H9 (cell line): Measurements from ENCODE around the gene DHX30. TPM values are rescaled to one million over a fixed set of nuclear protein-coding genes. Genes with fewer than 3 reads are reported as not detected.
A peak's percentile ranks its signal among the peaks of the same experiment; 100 is the strongest.

ENCODE experiments used
- DNase-seq: peaks from one replicate; pipeline ENCODE4 v3.0.0-alpha.2; 2017
- H2AFZ ChIP-seq: one replicate; pipeline ENCODE4 v1.6.1; 2013; ENCODE audit warnings: mild to moderate bottlenecking, low read length, control low read depth, moderate library complexity
- H2AK5ac ChIP-seq: 2 replicates; pipeline ENCODE4 v1.6.1; 2013; ENCODE audit warnings: low read length, control low read depth, mixed read lengths; ENCODE audit not compliant: insufficient read length
- H2BK120ac ChIP-seq: one replicate; pipeline ENCODE4 v1.6.1; 2013; ENCODE audit warnings: low read depth, mild to moderate bottlenecking, low read length, control low read depth, inconsistent platforms; ENCODE audit not compliant: poor library complexity, severe bottlenecking
- H2BK12ac ChIP-seq: 2 replicates; pipeline ENCODE4 v1.6.1; 2013; ENCODE audit warnings: low read length, control low read depth, mixed read lengths, low read depth; ENCODE audit not compliant: insufficient read length
- H2BK15ac ChIP-seq: 2 replicates; pipeline ENCODE4 v1.6.1; 2013; ENCODE audit warnings: low read depth, low read length, control low read depth
- H2BK20ac ChIP-seq: one replicate; pipeline ENCODE4 v1.6.1; 2013; ENCODE audit warnings: low read depth, mild to moderate bottlenecking, low read length, control low read depth, inconsistent platforms; ENCODE audit not compliant: poor library complexity, severe bottlenecking
- H2BK5ac ChIP-seq: 2 replicates; pipeline ENCODE4 v1.6.1; 2013; ENCODE audit warnings: low read length, control low read depth, mixed read lengths; ENCODE audit not compliant: insufficient read length
- H3K14ac ChIP-seq: 2 replicates; pipeline ENCODE4 v1.6.1; 2013; ENCODE audit warnings: low read length, control low read depth; ENCODE audit not compliant: insufficient read depth
- H3K18ac ChIP-seq: 2 replicates; pipeline ENCODE4 v1.6.1; 2013; ENCODE audit warnings: low read depth, mild to moderate bottlenecking, mixed read lengths, low read length, control low read depth; ENCODE audit not compliant: insufficient read length
- H3K23ac ChIP-seq: 2 replicates; pipeline ENCODE4 v1.6.1; 2013; ENCODE audit warnings: low read length, control low read depth, mixed read lengths, low read depth; ENCODE audit not compliant: insufficient read length
- H3K23me2 ChIP-seq: 2 replicates; pipeline ENCODE4 v1.6.1; 2013; ENCODE audit warnings: low read depth, mild to moderate bottlenecking, mixed read lengths, low read length, control low read depth; ENCODE audit not compliant: insufficient read length, poor library complexity, severe bottlenecking
- H3K27ac ChIP-seq: 2 replicates; pipeline ENCODE4 v1.5.1; 2013; ENCODE audit warnings: low read length, control low read depth, mixed read lengths, low read depth; ENCODE audit not compliant: insufficient read length
- H3K27me3 ChIP-seq: 2 replicates; pipeline ENCODE4 v1.6.1; 2013; ENCODE audit warnings: low read length, control low read depth, inconsistent platforms; ENCODE audit not compliant: insufficient read depth
- H3K4ac ChIP-seq: 2 replicates; pipeline ENCODE4 v1.6.1; 2013; ENCODE audit warnings: low read depth, mild to moderate bottlenecking, control low read depth, inconsistent platforms, low read length, moderate library complexity
- H3K4me1 ChIP-seq: 2 replicates; pipeline ENCODE4 v1.6.1; 2013; ENCODE audit warnings: low read length, control low read depth, inconsistent platforms; ENCODE audit not compliant: insufficient read depth
- H3K4me2 ChIP-seq: 2 replicates; pipeline ENCODE4 v1.6.1; 2013; ENCODE audit warnings: low read length, control low read depth, mixed read lengths; ENCODE audit not compliant: insufficient read length, insufficient read depth
- H3K56ac ChIP-seq: 2 replicates; pipeline ENCODE4 v1.6.1; 2013; ENCODE audit warnings: low read depth, mild to moderate bottlenecking, mixed read lengths, low read length, control low read depth; ENCODE audit not compliant: insufficient read length
- H3K79me1 ChIP-seq: 2 replicates; pipeline ENCODE4 v1.6.1; 2013; ENCODE audit warnings: low read depth, mild to moderate bottlenecking, moderate library complexity, low read length, control low read depth, inconsistent platforms; ENCODE audit not compliant: insufficient read depth, poor library complexity, severe bottlenecking
- H3K79me2 ChIP-seq: 2 replicates; pipeline ENCODE4 v1.6.1; 2013; ENCODE audit warnings: low read length, control low read depth, inconsistent platforms; ENCODE audit not compliant: insufficient read depth
- H3K9ac ChIP-seq: 2 replicates; pipeline ENCODE4 v1.6.1; 2013; ENCODE audit warnings: low read length, control low read depth, mixed read lengths; ENCODE audit not compliant: insufficient read length; ENCODE audit errors: extremely low read depth
- H3K9me3 ChIP-seq: one replicate; pipeline ENCODE4 v1.6.1; 2013; ENCODE audit warnings: low read depth, low read length, inconsistent platforms; ENCODE audit not compliant: control insufficient read depth
- H3T11ph ChIP-seq: one replicate; pipeline ENCODE4 v1.6.1; 2013; ENCODE audit warnings: mild to moderate bottlenecking, low read length, control low read depth, inconsistent platforms
- H4K20me1 ChIP-seq: one replicate; pipeline ENCODE4 v1.6.1; 2013; ENCODE audit not compliant: control insufficient read depth, insufficient read length, insufficient read depth
- H4K5ac ChIP-seq: 2 replicates; pipeline ENCODE4 v1.6.1; 2013; ENCODE audit warnings: low read depth, mild to moderate bottlenecking, mixed read lengths, low read length, control low read depth; ENCODE audit not compliant: insufficient read length
- H4K8ac ChIP-seq: replicated peaks from 2 replicates; pipeline ENCODE4 v1.6.1; 2013; ENCODE audit warnings: low read length, control low read depth, mixed read lengths, low read depth; ENCODE audit not compliant: insufficient read length
- H4K91ac ChIP-seq: 2 replicates; pipeline ENCODE4 v1.6.1; 2013; ENCODE audit warnings: low read depth, mild to moderate bottlenecking, moderate library complexity, mixed read lengths, low read length, control low read depth; ENCODE audit not compliant: insufficient read length
- H3K27ac Mint-ChIP-seq, 3 experiments: 2 replicates in 2 of 3; 3 replicates in 1 of 3; pipeline ENCODE4 v1.8.0; 2020 to 2021; ENCODE audit warnings: mixed read lengths in 3 of 3, mild to moderate bottlenecking in 1 of 3, moderate library complexity in 1 of 3
- H3K27me3 Mint-ChIP-seq: 2 replicates; pipeline ENCODE4 v1.8.0; 2021; ENCODE audit warnings: low read depth, mild to moderate bottlenecking, moderate library complexity, mixed read lengths
- H3K36me3 Mint-ChIP-seq, 3 experiments: 2 replicates in 2 of 3; 3 replicates in 1 of 3; pipeline ENCODE4 v1.8.0; 2020 to 2021; ENCODE audit warnings: low read depth in 3 of 3, mixed read lengths in 3 of 3; ENCODE audit not compliant: insufficient read depth in 1 of 3
- H3K4me1 Mint-ChIP-seq, 2 experiments: 2 replicates each; pipeline ENCODE4 v1.8.0; 2020; ENCODE audit warnings: mixed read lengths in 2 of 2
- H3K4me3 Mint-ChIP-seq, 2 experiments: 2 replicates in 1 of 2; 3 replicates in 1 of 2; pipeline ENCODE4 v1.8.0; 2020 to 2021; ENCODE audit warnings: mild to moderate bottlenecking in 2 of 2, mixed read lengths in 2 of 2, moderate library complexity in 1 of 2
- H3K9me3 Mint-ChIP-seq, 2 experiments: 2 replicates in 1 of 2; 3 replicates in 1 of 2; pipeline ENCODE4 v1.8.0; 2020; ENCODE audit warnings: mild to moderate bottlenecking in 2 of 2, mixed read lengths in 2 of 2, moderate library complexity in 1 of 2
- CTCF ChIP-seq: fragments of 200-600 bp; sonication (generic); conservative IDR thresholded peaks from 3 replicates; pipeline ENCODE4 v1.8.0; 2021; ENCODE audit warnings: antibody characterized with exemption, mild to moderate bottlenecking
- WGBS: extraction: QIAGEN DNeasy Blood & Tissue Kit; methylation state at CpG from one replicate; pipeline ENCODE4 v1.1.7; 2013; ENCODE audit warnings: missing lambda C conversion rate, low lambda C conversion rate, mixed read lengths; ENCODE audit not compliant: insufficient read length; ENCODE audit errors: extremely low coverage; 5-methylcytosine and 5-hydroxymethylcytosine counted together
- total RNA-seq: library from RNA; stranded (reverse); gene quantifications from 2 replicates; pipeline ENCODE4 v1.2.1, GENCODE V29; 2021

Gene DHX30
- total RNA-seq, 1 experiment from 2014 or later: 107 TPM

GRCh38 chr3:47895241-47895640 is 92.3 kb downstream of the DHX30 start:
- Histone ChIP-seq H3K4ac (no peak overlapping the region), H2BK12ac (no peak overlapping the region), H3K23me2 (no peaks in the 10 kb centered on the region), H2BK15ac (no peak overlapping the region), H3K9ac (no peak overlapping the region), H3K14ac (no peak overlapping the region), H3K23ac (no peak overlapping the region), H3K56ac (no peak overlapping the region), H2BK120ac (no peak overlapping the region), H4K5ac (no peak overlapping the region), H3K18ac (no peak overlapping the region), H3K4me1 (peaks cover 3% of the 10 kb centered on the region), H3K4me2 (no peak overlapping the region), H4K20me1 (no peaks in the 10 kb centered on the region), H3K79me1 (no peaks in the 10 kb centered on the region), H4K91ac (no peak overlapping the region), H3T11ph (no peak overlapping the region), H2BK20ac (no peak overlapping the region), H2AK5ac (no peak overlapping the region), H3K79me2 (no peaks in the 10 kb centered on the region), H2BK5ac (no peak overlapping the region), H3K9me3 (no peaks in the 10 kb centered on the region), H4K8ac (no peak overlapping the region), H3K27ac (no peak overlapping the region), H3K27me3 (no peaks in the 10 kb centered on the region), H2AFZ (no peak overlapping the region)
- Mint-ChIP-seq H3K4me1 (peaks cover 38 to 39% of the 10 kb centered on the region in 2 experiments), H3K9me3 (no peaks in the 10 kb centered on the region), H3K36me3 (peaks cover 2 to 14% (median 7%) of the 10 kb centered on the region in 3 experiments; a peak in 4 of 7 replicates), H3K4me3 (no peak overlapping the region), H3K27me3 (no peaks in the 10 kb centered on the region), H3K27ac (peak overlapping the region in 1 of 3 experiments; percentile 59; a peak in 2 of 7 replicates)
- no peak for TF ChIP-seq CTCF
- no CpG with 5 or more reads among the region's 3 CpGs for WGBS
- DNase-seq: no peak
